Kidney epithelial cell (primary cell): ENCODE results near the gene VSTM5. TPM values are rescaled to one million over a fixed set of nuclear protein-coding genes. Genes with fewer than 3 reads are reported as not detected.

ENCODE experiments used
- DNase-seq: peaks from one replicate; pipeline ENCODE4 v3.0.0-alpha.2; 2010; ENCODE audit warnings: low read depth
- H3K27me3 ChIP-seq: 2 replicates; pipeline ENCODE4 v1.6.0; 2011; ENCODE audit warnings: low read length; ENCODE audit not compliant: control insufficient read depth, insufficient read depth
- H3K36me3 ChIP-seq: 2 replicates; pipeline ENCODE4 v1.5.1; 2011; ENCODE audit warnings: low read length; ENCODE audit not compliant: control insufficient read depth, insufficient read depth
- H3K4me3 ChIP-seq: 2 replicates; pipeline ENCODE4 v1.5.1; 2011; ENCODE audit warnings: low read depth, mild to moderate bottlenecking, control low read depth, low read length
- total RNA-seq: library from RNA; depleted of rRNA; stranded (reverse); fragments of >200 nt; gene quantifications from 2 replicates; pipeline ENCODE4 v1.2.3, GENCODE V29; 2015
- TF ChIP-seq, protein P1 (sequence below): IDR thresholded peaks from 2 replicates; pipeline ENCODE4 v1.5.1; 2011; ENCODE audit warnings: mild to moderate bottlenecking, moderate library complexity, low read length, control low read depth, inconsistent platforms; ENCODE audit not compliant: insufficient read depth, poor library complexity, severe bottlenecking

The VSTM5 gene
- total RNA-seq, 1 donor from 2014 or later, result 0.29 TPM

DNA sequence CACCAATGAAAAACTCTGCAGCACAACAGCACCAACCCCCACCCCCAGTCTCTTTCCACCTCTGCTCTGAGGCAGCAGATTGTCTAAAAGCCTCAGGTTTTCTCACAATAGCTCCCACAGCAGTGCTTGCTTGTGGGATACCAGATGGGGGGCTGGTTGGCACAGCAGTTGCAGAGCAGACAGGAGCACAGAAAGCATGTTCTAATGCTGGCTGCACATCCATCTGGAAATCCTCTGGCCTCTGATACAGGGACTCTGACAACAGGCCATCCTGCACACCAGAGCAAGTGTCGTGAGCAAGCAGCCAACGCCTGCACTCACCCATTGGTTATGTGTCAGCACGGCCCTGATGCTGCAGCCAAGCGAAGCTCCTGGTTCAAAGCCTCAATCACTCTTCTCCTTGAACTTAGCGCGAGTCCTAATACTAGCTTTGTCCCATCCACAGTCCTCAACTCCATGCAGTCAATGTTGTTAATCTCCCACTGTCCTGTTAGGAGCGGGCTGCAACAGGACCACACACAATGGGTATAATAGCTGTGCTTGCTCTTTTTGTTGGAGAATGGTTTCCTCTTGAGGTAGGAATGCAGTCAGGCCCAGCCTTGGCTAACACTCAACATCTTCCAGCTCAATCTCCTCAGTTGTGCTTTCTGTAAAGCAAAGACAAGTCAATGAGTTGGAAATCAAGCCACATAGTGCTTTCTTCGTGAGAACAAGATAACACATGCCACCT, 30.3 kb downstream of the VSTM5 start:
- no peaks in the 10 kb centered on the region for H3K36me3 ChIP-seq
- H3K27me3 ChIP-seq, result no peaks in the 10 kb centered on the region
- no peak for DNase-seq
- TF ChIP-seq, protein P1, sequence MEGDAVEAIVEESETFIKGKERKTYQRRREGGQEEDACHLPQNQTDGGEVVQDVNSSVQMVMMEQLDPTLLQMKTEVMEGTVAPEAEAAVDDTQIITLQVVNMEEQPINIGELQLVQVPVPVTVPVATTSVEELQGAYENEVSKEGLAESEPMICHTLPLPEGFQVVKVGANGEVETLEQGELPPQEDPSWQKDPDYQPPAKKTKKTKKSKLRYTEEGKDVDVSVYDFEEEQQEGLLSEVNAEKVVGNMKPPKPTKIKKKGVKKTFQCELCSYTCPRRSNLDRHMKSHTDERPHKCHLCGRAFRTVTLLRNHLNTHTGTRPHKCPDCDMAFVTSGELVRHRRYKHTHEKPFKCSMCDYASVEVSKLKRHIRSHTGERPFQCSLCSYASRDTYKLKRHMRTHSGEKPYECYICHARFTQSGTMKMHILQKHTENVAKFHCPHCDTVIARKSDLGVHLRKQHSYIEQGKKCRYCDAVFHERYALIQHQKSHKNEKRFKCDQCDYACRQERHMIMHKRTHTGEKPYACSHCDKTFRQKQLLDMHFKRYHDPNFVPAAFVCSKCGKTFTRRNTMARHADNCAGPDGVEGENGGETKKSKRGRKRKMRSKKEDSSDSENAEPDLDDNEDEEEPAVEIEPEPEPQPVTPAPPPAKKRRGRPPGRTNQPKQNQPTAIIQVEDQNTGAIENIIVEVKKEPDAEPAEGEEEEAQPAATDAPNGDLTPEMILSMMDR, result no peak
- no peak overlapping the region for H3K4me3 ChIP-seq

DNA sequence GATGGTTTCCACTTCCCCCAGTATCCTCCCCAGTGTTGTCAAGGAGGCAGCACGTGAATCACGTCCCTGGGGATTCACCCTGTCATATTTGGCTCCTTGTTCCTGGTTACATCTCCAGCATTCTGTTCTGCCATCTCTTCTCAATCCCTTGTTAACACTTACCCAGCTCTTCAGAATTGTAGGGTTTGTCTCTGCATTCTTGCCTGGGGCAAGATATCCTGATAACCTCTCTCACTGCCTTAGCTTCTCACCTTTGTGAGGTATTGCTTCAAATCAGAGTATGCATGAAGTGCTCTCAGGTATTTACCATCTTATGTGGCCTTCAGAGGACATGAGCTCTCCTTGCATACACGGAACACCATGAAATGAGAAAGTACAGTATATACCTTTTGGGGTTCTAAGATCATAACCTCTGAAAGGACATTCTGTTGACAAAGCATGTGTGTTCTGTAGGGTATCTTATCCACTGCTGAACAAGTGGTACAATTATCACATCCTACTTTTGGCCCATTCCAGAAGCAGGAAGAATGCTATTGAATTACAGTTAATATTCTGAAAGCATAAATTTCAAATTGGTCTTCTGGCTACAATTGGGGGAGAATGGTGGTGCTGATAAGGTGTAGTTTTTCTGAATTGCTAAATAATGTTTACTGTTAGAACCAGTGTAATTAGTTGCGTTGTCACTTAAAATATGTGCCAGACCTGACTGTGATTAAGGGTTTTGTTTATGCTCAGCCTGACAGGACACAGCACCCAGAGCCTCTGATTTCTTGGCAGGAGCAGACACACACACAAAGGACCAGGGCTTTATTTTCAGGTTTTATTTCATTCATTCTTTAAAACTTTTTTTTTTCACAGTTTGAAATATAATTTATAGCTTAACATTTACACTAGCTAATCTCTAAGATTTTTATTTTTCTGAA, 32.7 kb downstream of the VSTM5 start:
- Histone ChIP-seq H3K4me3 (no peak overlapping the region), H3K27me3 (no peaks in the 10 kb centered on the region), H3K36me3 (no peaks in the 10 kb centered on the region)
- no peak for DNase-seq
- TF ChIP-seq, protein P1, result no peak

DNA sequence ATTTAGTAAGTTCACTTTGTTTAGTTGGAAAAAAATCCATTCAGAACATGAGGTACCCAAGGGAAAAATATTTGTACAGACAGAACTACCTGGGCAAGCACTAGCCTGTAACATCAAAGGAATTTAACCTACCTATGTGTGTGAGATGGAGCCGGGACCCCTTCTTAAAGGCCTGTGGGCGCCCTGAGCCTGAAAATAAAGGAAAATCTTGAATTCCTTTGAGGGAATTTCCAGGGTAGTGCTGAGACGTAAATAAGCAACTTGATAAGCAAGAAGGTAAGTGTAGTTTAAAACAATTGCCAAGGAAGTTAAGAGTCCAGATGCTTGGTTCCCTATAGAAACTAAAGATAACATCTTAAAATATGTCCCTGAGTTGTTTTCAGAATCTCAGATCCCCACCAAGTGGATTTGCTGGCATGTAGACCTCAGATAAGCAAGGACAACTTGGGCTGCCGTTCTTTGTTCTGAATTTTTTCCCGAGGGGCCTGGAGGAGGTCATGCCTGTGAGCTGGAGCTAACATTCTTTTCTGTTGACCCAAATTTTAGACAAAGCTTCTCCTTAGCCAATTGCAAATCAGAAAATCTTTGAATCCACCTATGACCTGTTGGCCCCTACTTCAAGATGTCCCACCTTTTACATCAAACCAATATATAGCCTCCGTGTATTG, 35.3 kb downstream of the VSTM5 start:
- no peak for DNase-seq
- Histone ChIP-seq H3K4me3 (no peak overlapping the region), H3K36me3 (no peaks in the 10 kb centered on the region), H3K27me3 (no peaks in the 10 kb centered on the region)
- TF ChIP-seq, protein P1, result no peak

DNA sequence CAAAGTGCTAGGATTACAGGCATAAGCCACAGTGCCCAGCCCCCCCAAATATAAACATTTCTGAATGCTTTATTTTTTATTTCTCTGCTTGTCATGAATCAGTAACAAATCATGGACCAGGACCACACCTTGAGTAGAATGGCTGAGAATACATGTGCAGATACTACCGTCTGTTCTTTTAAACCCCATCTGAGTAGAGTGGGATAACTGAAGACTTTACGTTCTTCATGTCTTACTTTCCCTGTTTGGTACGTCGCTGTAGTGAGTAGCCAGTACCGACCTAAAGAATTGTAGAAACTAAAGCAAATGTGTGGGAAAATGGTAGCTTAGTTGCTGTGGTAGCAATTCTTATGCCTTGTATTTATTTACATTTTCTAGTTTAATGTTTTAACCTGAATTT, 36.4 kb downstream of the VSTM5 start:
- peaks cover 1% of the 10 kb centered on the region for H3K36me3 ChIP-seq
- DNase-seq, result no peak
- TF ChIP-seq, protein P1, result no peak
- H3K4me3 ChIP-seq, result no peak overlapping the region
- no peaks in the 10 kb centered on the region for H3K27me3 ChIP-seq

DNA sequence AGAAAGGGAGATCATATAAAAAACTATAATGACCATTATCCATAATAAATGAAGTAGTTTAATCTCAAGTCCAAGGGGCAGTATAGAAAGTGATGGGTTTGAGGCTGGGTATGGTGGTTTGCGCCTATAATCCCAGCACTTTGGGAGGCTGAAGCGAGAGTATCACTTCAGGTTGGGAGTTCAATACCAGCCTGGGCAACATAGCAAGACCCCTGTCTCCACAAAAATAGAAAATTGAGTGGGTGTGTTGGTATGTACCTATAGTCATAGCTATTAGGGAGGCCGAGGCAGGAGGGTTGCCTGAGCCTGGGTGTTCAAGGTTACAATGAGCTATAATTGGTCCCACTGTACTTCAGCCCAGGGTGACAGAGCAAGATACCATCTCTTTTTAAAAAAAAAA, 42.4 kb downstream of the VSTM5 start:
- TF ChIP-seq, protein P1, result no peak
- DNase-seq, result no peak
- Histone ChIP-seq H3K4me3 (no peak overlapping the region), H3K36me3 (peaks cover 2% of the 10 kb centered on the region), H3K27me3 (no peaks in the 10 kb centered on the region)
